ENCODE results near the gene UCKL1.
"Not testable (repeated sequence)": the region's sequence is repeated elsewhere in the genome, so short reads cannot be mapped to it uniquely, and the experiment has no call there.

The UCKL1 gene

GRCh38 chr20:63976980-63977738, 20.9 kb upstream of the UCKL1 start:
- no peak overlapping the region for H3K27ac ChIP-seq

GRCh38 chr20:63976511-63976910, 20.3 kb upstream of the UCKL1 start:
- not testable (repeated sequence) for H3K4me3 ChIP-seq (ENCODE audit: low read depth, low read length); H2AFZ ChIP-seq; H3K27me3 ChIP-seq (ENCODE audit: control insufficient read depth, insufficient read depth, low read length); H3K27ac ChIP-seq; H3K4me2 ChIP-seq (ENCODE audit: low read length); H3K79me2 ChIP-seq; H3K9me3 ChIP-seq (ENCODE audit: control insufficient read depth, low read length); H3K36me3 ChIP-seq (ENCODE audit: control insufficient read depth, insufficient read depth, low read length); H3K9ac ChIP-seq
- peaks cover 11% of the 10 kb centered on the region for H3K4me1 ChIP-seq

More at GRCh38 chr20:63976980-63977738, 20.9 kb upstream of the UCKL1 start:
- H3K4me1 ChIP-seq = peaks cover 11% of the 10 kb centered on the region
- H2AFZ ChIP-seq = no peak overlapping the region
- H3K9ac ChIP-seq = no peak overlapping the region
- H3K36me3 ChIP-seq (ENCODE audit: control insufficient read depth, insufficient read depth, low read length) = no peaks in the 10 kb centered on the region
- no peaks in the 10 kb centered on the region for H3K9me3 ChIP-seq (ENCODE audit: control insufficient read depth, low read length)
- H3K4me2 ChIP-seq (ENCODE audit: low read length) = no peak overlapping the region
- peaks cover 6% of the 10 kb centered on the region for H3K79me2 ChIP-seq
- TF ChIP-seq, protein P1, sequence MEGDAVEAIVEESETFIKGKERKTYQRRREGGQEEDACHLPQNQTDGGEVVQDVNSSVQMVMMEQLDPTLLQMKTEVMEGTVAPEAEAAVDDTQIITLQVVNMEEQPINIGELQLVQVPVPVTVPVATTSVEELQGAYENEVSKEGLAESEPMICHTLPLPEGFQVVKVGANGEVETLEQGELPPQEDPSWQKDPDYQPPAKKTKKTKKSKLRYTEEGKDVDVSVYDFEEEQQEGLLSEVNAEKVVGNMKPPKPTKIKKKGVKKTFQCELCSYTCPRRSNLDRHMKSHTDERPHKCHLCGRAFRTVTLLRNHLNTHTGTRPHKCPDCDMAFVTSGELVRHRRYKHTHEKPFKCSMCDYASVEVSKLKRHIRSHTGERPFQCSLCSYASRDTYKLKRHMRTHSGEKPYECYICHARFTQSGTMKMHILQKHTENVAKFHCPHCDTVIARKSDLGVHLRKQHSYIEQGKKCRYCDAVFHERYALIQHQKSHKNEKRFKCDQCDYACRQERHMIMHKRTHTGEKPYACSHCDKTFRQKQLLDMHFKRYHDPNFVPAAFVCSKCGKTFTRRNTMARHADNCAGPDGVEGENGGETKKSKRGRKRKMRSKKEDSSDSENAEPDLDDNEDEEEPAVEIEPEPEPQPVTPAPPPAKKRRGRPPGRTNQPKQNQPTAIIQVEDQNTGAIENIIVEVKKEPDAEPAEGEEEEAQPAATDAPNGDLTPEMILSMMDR (IDR thresholded peaks at IDR 0.05) = no peak
- no peak overlapping the region for H3K4me3 ChIP-seq (ENCODE audit: low read depth, low read length)
- no peaks in the 10 kb centered on the region for H3K27me3 ChIP-seq (ENCODE audit: control insufficient read depth, insufficient read depth, low read length)

DNA sequence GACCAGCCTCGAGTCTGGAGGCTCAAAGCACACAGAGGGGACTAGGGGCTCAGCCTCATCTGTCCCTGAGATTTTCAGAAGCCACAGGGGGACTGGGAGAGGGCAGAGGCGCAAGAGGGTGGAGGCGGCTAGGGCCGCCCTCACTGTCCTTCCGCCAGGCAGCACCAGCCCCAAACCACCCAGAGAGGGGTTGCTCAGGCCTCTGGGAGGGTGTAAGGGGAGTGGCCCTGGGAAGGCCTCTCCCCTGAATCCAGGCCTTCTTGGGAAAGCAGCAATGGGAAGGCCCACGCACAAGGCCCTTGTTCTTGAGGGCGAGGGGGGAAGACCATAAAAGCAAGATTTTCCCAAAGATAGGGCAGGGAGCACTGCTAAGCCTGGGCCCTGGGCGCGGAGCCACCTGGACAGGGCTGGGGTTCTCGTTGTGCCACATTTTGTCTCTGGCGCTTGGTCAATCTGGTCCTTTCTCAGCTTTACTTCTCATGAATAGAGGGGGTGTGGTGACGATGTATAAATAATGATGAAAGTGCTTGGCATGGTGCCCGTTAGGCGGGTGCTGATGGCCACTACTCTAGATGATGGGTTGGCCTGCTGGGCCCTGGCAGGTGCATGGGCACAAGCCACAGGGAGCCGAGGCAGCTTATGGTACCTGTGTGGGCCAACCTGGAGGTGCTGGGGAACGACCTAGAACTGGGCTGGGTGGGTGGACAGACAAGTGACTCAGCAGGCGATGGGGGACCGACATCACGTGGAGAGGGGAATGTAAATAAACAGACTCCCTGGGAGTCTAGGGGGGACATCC, 18.4 kb upstream of the UCKL1 start:
- H3K36me3 ChIP-seq (ENCODE audit: control insufficient read depth, insufficient read depth, low read length) = no peaks in the 10 kb centered on the region

GRCh38 chr20:63973636-63974401, 17.6 kb upstream of the UCKL1 start:
- peak overlapping the region; percentile 30 for H3K27ac ChIP-seq

More for the DNA sequence above, 18.4 kb upstream of the UCKL1 start:
- Histone ChIP-seq H3K79me2 (no peaks in the 10 kb centered on the region), H3K27me3 (ENCODE audit: control insufficient read depth, insufficient read depth, low read length) (no peaks in the 10 kb centered on the region), H3K4me2 (ENCODE audit: low read length) (no peak overlapping the region), H3K27ac (no peak overlapping the region), H2AFZ (no peak overlapping the region), H3K4me1 (no peaks in the 10 kb centered on the region), H3K9me3 (ENCODE audit: control insufficient read depth, low read length) (no peaks in the 10 kb centered on the region), H3K4me3 (ENCODE audit: low read depth, low read length) (no peak overlapping the region), H3K9ac (no peak overlapping the region)
- TF ChIP-seq, protein P1 (IDR thresholded peaks at IDR 0.05) = no peak

More at GRCh38 chr20:63973636-63974401, 17.6 kb upstream of the UCKL1 start:
- Histone ChIP-seq H3K4me3 (ENCODE audit: low read depth, low read length) (peak overlapping the region; percentile 58), H2AFZ (peak overlapping the region; percentile 91), H3K36me3 (ENCODE audit: control insufficient read depth, insufficient read depth, low read length) (no peaks in the 10 kb centered on the region), H3K9me3 (ENCODE audit: control insufficient read depth, low read length) (no peaks in the 10 kb centered on the region), H3K79me2 (no peaks in the 10 kb centered on the region), H3K4me1 (peaks cover 2% of the 10 kb centered on the region), H3K4me2 (ENCODE audit: low read length) (peak overlapping the region; percentile 83), H3K27me3 (ENCODE audit: control insufficient read depth, insufficient read depth, low read length) (no peaks in the 10 kb centered on the region), H3K9ac (no peak overlapping the region)
- TF ChIP-seq, protein P1 (IDR thresholded peaks at IDR 0.05) = peak; percentile 99
